A673 (cell line): Measurements from ENCODE around the gene HS6ST3.

Source experiments
- CTCF ChIP-seq: fragments of 300-800, 200-600 bp; sonication (generic); conservative IDR thresholded peaks from 2 replicates; pipeline ENCODE4 v1.5.1; 2017; ENCODE audit warnings: low read depth, mild to moderate bottlenecking, antibody characterized with exemption, low read length, moderate library complexity, mixed read lengths
- EZH2 ChIP-seq: fragments of 200-600 bp; sonication (generic); IDR thresholded peaks from 2 replicates; pipeline ENCODE4 v1.6.1; 2017; ENCODE audit warnings: borderline replicate concordance, low read depth, mild to moderate bottlenecking, mixed read lengths, antibody characterized with exemption, low read length; ENCODE audit not compliant: poor library complexity, severe bottlenecking

- TF ChIP-seq CTCF, result no peak
- TF ChIP-seq EZH2, result no peak
Observed at GRCh38 chr13:96707146-96707545, 617.2 kb downstream of the HS6ST3 start.
